ENCODE measurements around the gene TSHB.

Gene TSHB

DNA sequence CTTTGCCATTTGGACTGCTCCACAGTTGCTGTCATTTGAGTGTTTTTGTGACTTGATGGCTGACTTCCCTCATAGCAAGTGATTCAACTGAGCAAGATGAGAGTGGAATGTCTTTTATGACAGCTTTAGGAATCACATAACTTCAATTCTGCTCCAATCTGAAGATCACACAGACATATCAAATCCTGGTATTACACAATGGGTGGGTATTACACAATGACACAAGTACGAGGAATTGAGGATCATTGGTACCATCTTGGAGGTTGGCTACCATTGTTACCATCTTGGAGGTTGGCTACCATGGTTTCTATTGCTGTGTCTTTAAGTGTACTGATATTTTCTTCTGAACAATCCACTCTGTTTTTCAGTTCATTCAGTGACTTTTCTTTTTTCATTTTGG, 8.5 kb upstream of the TSHB start:
- peaks cover 4% of the 10 kb centered on the region for H3K27me3 ChIP-seq (ENCODE audit: insufficient read depth, poor library complexity, severe bottlenecking)
- no peaks in the 10 kb centered on the region for H3K4me1 ChIP-seq (ENCODE audit: insufficient read depth, poor library complexity, severe bottlenecking)
- no peaks in the 10 kb centered on the region for H3K36me3 ChIP-seq (ENCODE audit: low read depth)
- TF ChIP-seq, protein P1, sequence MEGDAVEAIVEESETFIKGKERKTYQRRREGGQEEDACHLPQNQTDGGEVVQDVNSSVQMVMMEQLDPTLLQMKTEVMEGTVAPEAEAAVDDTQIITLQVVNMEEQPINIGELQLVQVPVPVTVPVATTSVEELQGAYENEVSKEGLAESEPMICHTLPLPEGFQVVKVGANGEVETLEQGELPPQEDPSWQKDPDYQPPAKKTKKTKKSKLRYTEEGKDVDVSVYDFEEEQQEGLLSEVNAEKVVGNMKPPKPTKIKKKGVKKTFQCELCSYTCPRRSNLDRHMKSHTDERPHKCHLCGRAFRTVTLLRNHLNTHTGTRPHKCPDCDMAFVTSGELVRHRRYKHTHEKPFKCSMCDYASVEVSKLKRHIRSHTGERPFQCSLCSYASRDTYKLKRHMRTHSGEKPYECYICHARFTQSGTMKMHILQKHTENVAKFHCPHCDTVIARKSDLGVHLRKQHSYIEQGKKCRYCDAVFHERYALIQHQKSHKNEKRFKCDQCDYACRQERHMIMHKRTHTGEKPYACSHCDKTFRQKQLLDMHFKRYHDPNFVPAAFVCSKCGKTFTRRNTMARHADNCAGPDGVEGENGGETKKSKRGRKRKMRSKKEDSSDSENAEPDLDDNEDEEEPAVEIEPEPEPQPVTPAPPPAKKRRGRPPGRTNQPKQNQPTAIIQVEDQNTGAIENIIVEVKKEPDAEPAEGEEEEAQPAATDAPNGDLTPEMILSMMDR (IDR thresholded peaks at IDR 0.05; ENCODE audit: poor library complexity, severe bottlenecking), result no peak
- ATAC-seq (ENCODE audit: low read depth), result no peak
- no peaks in the 10 kb centered on the region for H3K9me3 ChIP-seq (ENCODE audit: severe bottlenecking)
- H3K4me3 ChIP-seq (ENCODE audit: severe bottlenecking), result no peak overlapping the region
- no peak for DNase-seq (ENCODE audit: low spot score)
- H3K27ac ChIP-seq (ENCODE audit: poor library complexity, severe bottlenecking), result no peak overlapping the region

DNA sequence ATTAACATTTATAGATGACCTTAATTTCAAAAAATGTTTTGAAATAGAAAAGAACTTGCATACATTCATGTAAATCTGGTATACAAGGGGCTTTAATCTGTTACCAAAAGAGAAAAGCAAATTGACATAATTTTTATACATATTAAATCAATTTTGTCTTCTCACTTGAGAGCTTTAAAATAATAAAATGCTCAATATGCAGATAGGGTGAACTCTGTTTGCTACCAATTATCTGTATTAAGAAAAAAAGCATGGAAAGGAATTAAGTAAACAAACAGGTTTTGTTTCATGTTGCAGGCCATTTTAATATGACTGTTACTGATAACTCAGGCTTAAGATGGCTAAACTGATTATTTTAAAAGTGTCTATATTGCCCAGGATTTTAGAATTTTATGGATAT, 6.0 kb upstream of the TSHB start:
- TF ChIP-seq, protein P1 (IDR thresholded peaks at IDR 0.05; ENCODE audit: poor library complexity, severe bottlenecking), result no peak
- Histone ChIP-seq H3K9me3 (ENCODE audit: severe bottlenecking) (no peaks in the 10 kb centered on the region), H3K27me3 (ENCODE audit: insufficient read depth, poor library complexity, severe bottlenecking) (peaks cover 4% of the 10 kb centered on the region), H3K4me1 (ENCODE audit: insufficient read depth, poor library complexity, severe bottlenecking) (no peaks in the 10 kb centered on the region), H3K36me3 (ENCODE audit: low read depth) (no peaks in the 10 kb centered on the region), H3K27ac (ENCODE audit: poor library complexity, severe bottlenecking) (no peak overlapping the region), H3K4me3 (ENCODE audit: severe bottlenecking) (no peak overlapping the region)
- no peak for DNase-seq (ENCODE audit: low spot score)
- no peak for ATAC-seq (ENCODE audit: low read depth)

DNA sequence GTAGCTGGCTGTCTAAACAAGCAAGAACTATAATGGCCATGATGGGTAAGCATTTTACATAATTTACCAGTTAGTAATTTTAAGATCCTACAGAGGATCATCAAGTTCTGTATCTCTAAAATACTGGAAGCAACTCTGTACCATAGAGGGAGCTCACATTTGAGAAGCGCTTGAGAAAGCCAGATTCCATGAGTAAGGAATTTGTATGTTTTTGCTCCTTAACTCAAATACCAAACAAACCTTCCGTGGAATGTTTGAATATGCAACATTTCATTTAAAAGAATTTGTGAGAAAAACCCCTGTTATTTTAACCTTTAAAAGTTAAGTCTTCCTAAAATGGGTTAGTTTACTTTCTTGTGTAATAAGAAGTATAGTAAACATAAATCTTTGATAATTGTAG, 2.0 kb downstream of the TSHB start:
- Histone ChIP-seq H3K4me1 (ENCODE audit: insufficient read depth, poor library complexity, severe bottlenecking) (no peaks in the 10 kb centered on the region), H3K27me3 (ENCODE audit: insufficient read depth, poor library complexity, severe bottlenecking) (no peaks in the 10 kb centered on the region), H3K27ac (ENCODE audit: poor library complexity, severe bottlenecking) (no peak overlapping the region), H3K36me3 (ENCODE audit: low read depth) (no peaks in the 10 kb centered on the region), H3K9me3 (ENCODE audit: severe bottlenecking) (no peaks in the 10 kb centered on the region), H3K4me3 (ENCODE audit: severe bottlenecking) (no peak overlapping the region)
- DNase-seq (ENCODE audit: low spot score) (no peak), ATAC-seq (ENCODE audit: low read depth) (no peak)
- TF ChIP-seq, protein P1 (IDR thresholded peaks at IDR 0.05; ENCODE audit: poor library complexity, severe bottlenecking), result no peak

DNA sequence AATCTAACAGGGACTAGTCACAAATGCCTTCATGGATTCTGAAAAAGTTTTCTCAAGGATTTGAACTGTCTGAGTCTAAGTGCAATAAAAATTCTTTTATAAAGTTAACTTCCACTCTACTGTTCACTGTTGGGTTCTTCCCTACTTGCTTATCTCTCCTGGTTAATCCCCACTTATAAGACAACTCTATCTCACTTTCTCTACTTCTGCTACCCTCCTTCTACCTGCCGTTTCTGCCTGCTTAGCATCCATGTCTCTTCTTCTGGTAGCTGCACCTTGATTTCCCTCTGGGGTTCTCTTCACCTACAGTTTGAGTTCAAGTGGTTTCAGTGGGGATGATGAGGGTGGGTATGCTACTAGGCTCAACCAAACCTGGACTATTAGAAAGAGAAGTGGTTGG, 6.0 kb downstream of the TSHB start:
- DNase-seq (ENCODE audit: low spot score), result no peak
- ATAC-seq (ENCODE audit: low read depth), result no peak
- H3K4me1 ChIP-seq (ENCODE audit: insufficient read depth, poor library complexity, severe bottlenecking), result no peaks in the 10 kb centered on the region
- no peaks in the 10 kb centered on the region for H3K27me3 ChIP-seq (ENCODE audit: insufficient read depth, poor library complexity, severe bottlenecking)
- TF ChIP-seq, protein P1 (IDR thresholded peaks at IDR 0.05; ENCODE audit: poor library complexity, severe bottlenecking), result no peak
- no peak overlapping the region for H3K4me3 ChIP-seq (ENCODE audit: severe bottlenecking)
- no peaks in the 10 kb centered on the region for H3K36me3 ChIP-seq (ENCODE audit: low read depth)
- H3K27ac ChIP-seq (ENCODE audit: poor library complexity, severe bottlenecking), result no peak overlapping the region
- H3K9me3 ChIP-seq (ENCODE audit: severe bottlenecking), result no peaks in the 10 kb centered on the region

DNA sequence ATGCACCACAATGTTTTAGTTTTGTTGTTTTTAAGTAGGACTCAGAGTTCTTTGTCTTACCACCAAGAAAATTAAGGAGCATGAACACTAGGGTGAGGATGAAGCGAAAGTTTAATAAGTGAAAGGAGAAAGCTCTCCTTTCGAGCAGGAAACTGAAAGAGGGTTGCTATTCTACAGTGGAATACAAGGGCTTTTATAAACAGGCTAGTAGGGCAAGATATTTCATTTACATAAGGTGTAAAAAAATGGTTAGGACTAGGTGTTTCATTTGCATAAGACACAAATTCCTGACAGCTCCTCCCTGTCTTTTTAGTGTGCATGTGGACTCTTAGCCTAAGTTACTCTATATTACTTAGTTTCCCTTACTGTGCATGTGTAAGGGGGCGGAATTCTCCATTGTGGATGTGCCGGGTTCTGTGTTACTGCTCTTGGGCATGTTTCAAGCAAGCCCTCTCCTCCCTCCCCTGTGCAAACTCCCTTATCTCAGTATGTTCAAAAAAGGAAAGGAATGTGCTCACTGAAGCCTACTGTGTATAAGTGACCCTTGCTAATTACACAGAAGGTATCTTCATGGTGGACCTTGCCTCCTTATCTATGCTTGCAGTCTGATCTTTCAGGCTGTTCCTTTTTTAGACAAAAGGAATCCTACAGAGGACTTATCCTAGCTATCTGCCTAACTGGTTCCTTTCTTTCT, 7.3 kb downstream of the TSHB start:
- no peak for ATAC-seq (ENCODE audit: low read depth)
- TF ChIP-seq, protein P1 (IDR thresholded peaks at IDR 0.05; ENCODE audit: poor library complexity, severe bottlenecking), result no peak
- Histone ChIP-seq H3K4me1 (ENCODE audit: insufficient read depth, poor library complexity, severe bottlenecking) (no peaks in the 10 kb centered on the region), H3K27ac (ENCODE audit: poor library complexity, severe bottlenecking) (no peak overlapping the region), H3K36me3 (ENCODE audit: low read depth) (no peaks in the 10 kb centered on the region), H3K9me3 (ENCODE audit: severe bottlenecking) (no peaks in the 10 kb centered on the region), H3K27me3 (ENCODE audit: insufficient read depth, poor library complexity, severe bottlenecking) (no peaks in the 10 kb centered on the region), H3K4me3 (ENCODE audit: severe bottlenecking) (no peak overlapping the region)
- no peak for DNase-seq (ENCODE audit: low spot score)
